ENCODE data around the gene VSIR.

DNA sequence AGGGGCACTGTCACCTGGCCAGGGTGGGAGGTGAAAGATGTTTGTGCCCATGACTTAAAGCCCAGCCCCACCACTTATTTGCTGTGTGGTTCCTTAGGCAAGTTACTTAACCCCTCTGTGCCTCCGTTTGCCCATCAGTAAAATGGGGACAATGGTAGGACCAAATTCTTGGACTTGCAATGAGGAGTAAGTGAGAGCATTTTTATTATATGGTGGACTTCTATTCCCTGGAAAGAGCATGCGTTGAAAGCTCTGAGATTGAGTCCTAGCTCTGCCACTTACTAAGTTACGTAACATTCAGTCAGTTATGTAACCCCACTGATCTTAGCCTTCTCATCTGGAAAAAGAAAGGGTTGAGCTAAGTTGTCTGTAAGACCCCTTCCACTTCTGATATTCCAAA lies 18.8 kb downstream of the VSIR start:
- TF ChIP-seq EZH2phosphoT487 (IDR thresholded peaks at IDR 0.05; ENCODE audit: insufficient read depth, low read depth) = no peak
- TF ChIP-seq EZH2 (IDR thresholded peaks at IDR 0.05; ENCODE audit: insufficient read depth, poor library complexity, severe bottlenecking) = no peak

Measured in GM23248 (cell line).